Tongue (tissue), 2 donors: ENCODE results near the gene BTBD8. TPM values are rescaled to one million over a fixed set of nuclear protein-coding genes. Genes with fewer than 3 reads are reported as not detected.

Experiments used
- DNase-seq: peaks from one replicate; pipeline ENCODE4 v3.0.0-alpha.2; 2015
- total RNA-seq: library from RNA; depleted of rRNA; stranded (reverse); fragments of >200 nt; gene quantifications from one replicate; pipeline ENCODE4 v1.2.3, GENCODE V29; 2014

Gene BTBD8
- total RNA-seq, 1 donor from 2014 or later: 8.1 TPM

DNA sequence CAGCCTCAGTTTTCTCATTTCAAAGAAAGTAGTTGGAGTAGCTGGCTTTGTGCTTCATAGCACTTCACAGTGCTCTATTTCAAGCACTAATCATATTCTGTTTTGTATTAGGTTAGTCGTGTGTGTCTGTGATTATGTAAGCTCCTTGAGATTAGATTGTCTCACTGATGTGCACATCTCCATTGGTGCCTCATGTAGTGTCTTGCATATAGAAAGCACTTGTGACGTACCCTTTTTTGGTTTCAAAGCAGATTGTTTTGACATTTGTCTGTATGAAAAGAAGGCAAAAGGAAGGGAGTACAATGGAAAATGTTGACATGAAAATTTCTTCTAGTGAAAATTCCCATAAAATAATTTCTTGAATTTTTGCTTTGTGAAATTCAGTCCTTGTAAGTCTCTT is 13.9 kb downstream of the BTBD8 start:
- no peak for DNase-seq

DNA sequence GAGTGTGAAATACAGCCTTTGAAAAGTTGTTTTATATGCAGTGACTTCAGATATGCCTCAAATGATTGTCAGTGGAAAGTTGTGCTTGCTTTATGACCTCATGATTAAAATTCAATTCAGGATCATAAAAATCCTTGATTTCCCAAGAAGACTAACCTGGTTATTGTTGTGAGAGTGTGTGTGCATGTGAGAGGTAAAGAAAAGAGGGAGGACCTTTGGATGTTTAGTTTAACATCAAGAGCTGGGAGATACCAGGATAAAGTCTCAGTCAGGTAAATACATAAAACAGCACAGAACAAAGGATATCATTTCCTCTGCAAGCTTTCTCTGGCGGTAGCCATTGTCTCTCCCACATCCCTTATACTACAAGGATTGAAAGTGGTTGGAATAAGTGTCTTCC is 14.4 kb downstream of the BTBD8 start:
- no peak for DNase-seq

DNA sequence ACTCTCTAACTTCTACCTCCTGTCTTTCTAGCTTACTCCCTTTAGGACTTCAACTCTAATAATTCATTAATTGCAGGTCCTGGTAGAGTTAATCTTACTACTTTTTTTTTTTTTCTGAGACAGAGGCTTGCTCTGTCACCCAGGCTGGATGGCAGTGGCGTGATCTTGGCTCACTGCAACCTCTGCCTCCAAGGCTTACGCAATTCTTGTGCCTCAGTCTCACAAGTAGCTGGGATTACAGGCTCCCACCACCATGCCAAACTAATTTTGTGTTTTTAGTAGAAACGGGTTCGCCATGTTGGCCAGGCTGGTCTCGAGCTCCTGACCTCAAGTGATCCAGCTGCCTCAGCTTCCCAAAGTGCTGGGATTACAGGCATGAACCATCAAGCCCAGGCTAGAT is 15.7 kb downstream of the BTBD8 start:
- DNase-seq: no peak

DNA sequence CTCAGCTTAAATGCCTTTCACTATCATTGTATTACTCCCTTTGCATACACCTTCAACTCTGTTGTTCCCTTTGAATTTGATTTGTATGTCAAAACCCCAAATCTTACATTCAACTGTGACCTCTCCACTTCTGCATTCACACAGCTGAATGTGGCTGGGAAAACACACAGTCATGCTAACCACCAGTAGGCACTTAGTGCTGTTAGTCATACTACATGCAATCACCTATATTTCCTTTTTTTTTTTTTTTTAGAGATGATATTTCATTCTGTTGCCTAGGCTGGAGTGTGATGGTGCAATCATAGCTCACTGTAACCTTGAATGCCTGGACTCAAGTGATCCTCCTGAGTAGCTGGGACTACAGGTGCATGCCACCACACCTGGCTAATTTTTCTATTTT is 16.2 kb downstream of the BTBD8 start:
- DNase-seq: no peak

DNA sequence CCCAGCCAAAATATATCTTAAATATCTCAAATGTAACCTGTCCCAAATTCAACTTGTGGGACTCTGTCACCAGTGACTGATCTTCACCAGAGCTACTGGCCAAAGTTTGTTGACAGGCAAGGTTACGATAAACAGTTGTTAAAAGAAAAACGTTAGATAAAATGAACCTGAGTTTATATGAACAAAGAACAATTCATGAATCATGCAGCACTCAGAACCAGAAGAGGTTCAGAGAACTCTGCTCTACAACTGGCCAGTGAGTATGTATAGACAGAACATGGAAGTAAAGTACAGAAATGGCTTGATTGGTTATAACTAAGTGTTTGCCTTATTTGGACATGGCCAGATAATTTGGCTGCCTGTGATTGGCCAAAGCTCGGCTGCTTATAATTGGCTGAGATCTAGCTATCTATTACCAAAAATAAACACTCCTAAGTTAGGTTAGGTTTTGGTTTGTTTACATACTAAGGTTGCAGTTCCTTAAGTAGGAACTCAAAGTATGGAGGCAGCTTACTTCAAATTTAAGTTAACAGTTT is 25.5 kb downstream of the BTBD8 start:
- no peak for DNase-seq

DNA sequence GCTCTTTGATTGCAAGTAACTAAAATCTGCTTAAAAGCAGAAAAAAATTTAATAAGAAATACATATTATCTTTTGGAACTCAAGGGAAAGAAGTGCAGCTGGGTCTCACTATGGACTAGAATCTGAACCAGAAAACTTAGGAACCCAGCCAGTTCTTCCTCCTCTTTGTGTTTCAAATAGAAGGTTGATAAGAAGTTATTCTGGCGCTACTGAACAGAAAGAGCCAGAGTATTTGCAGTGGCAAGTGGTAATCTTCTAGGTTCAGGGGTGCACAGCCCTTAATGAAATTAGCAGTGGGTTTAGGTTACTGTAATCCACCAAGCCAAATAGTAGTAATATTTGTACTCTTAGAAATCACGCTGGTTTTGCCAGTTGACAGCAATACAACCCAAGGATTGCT is 28.5 kb downstream of the BTBD8 start:
- no peak for DNase-seq

DNA sequence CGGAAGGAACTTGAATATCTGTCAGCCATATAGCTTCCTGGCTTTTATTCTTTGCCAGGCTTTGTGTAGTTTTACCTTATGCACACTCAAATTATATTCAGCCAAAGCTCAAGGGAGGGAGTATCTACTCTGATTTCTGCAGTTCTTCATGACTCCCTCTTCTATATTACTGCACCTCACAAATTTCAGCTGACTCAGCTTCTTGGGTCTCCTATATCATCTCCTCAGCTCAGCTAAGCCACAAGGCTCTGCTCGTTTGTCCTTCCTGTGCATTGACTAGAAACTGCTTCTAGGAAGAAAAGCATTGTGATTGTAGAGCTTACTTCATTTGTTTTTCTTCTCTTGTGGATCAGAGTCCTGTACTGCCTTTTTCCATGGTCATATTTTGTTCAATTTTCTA is 37.4 kb downstream of the BTBD8 start:
- no peak for DNase-seq

DNA sequence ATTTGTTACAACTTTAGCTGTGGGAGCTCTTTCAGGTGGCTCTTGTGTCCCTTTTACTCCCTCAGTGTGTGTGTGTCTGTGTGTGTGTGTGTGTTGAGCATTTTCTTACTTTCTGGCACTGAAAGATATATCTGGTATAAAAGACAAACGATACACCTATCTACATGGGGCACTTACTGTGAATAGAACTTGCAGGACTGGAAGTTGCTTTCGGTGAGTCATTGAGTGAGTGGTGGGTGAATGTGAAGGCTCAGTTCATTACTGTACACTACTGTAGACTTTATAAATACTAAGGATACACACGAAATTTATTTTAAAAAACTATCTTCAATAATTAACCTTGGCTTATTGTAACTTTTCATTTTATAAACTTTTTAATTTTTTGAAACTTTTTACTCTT is 38.7 kb downstream of the BTBD8 start:
- DNase-seq: no peak

DNA sequence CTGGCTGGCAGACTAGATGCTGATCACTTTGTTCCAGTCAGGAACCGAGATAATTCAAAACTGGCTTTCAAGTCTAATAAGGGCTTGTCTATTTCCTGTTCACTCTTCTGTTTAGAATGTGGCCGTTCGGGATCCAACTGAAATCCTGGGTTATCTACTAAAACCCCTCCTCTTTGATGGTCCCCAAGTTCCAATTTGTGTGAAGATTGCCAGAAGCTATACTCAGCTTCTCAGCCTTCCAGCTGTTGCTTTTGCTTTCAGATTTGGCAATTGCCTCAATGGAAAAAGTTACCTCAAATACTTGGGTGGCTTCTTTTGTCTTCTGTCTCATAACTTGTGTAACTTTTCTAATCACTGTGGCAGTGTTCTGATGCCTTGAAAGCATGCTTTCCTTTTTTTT is 43.7 kb downstream of the BTBD8 start:
- DNase-seq: peak; percentile 20

DNA sequence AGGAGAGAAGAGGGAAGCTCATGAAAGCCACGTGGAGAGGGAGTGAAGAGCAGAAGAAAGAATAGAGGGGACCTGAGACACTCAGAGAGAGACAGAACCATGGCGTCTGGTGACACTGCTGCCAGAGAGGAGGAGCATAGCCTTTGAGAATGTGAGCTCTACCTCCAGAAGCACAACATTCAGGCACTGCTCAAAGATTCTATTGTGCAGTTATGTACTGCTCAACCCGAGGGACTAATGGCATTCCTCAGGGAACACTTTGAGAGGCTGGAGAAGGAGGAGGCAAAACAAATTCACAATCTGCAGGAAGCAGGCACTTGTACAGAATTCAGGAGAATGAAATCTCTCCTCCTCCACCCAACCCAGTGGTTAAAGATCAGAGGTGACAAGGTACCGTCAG is 45.1 kb downstream of the BTBD8 start:
- DNase-seq: no peak

DNA sequence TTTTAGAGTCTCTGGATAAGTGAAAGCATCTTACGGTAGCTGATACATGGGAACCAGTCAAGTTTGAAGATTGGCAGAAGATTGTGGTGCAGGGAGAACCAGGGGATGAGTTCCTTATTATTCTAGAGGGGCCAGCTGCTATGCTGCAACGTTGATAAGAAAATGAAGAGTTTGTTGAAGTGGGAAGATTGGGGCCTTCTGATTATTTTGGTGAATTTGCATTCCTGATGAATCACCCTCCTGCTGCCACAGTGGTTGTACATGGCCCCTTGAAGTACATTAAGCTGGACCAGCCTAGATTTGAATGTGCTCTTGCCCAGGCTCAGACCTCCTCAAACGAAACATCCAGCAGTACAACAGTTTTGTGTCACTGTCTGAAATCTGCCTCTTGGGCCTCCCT is 45.9 kb downstream of the BTBD8 start:
- DNase-seq: no peak

DNA sequence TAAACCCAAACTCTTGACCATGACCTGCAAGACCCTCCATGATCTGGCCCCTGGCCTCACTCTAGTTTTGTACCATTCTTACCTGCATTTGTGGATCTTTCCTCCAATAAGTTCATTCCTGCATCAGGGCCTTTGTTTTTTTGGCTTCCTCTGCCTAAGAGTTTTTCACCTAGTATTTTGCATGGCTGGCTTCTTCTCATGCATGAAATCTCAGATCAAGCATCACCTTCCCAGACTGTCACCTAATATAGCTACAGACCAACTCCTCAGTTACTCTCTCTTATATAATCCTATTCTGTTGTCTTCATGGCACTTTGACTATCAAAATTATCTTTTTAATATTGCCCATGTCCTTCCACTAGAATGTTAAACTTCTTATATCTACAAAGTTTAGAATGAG is 54.2 kb downstream of the BTBD8 start:
- no peak for DNase-seq

DNA sequence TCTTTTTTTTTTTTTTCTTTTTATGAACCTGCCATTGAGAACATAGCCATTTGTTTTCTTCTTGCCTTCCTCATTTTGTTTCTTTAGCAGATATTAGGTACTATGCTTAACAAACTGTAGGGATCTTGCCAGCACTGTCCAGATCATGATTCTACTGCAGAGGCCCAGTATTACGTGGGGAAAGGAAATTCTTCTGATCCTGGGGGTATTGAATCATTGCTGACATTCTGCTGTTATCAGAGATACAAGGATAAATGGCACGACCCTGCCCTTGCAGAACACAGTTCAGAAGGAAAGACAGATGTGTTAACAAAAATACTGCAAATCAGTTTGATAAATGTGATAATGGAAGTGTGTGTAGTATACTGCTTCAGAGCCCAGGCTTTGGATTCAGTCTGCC is 56.2 kb downstream of the BTBD8 start:
- DNase-seq: no peak

DNA sequence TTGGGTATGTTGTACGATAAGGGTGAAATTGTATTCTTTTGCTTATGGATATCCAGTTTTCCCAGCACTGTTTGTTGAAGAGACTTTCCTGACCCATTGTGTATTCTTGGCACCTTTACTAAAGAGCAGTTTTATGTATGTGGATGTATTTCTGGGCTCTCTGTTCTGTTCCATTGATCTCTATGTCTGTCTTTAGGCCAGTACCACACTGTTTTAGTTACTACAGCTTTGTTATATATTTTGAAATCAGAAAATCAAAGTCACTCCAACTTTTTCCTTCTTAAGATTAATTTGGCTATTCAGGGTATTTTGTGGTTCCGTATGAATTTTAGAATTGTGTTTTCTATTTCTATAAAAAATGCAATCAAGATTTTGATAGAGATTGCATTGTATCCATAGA is 74.8 kb downstream of the BTBD8 start:
- no peak for DNase-seq

DNA sequence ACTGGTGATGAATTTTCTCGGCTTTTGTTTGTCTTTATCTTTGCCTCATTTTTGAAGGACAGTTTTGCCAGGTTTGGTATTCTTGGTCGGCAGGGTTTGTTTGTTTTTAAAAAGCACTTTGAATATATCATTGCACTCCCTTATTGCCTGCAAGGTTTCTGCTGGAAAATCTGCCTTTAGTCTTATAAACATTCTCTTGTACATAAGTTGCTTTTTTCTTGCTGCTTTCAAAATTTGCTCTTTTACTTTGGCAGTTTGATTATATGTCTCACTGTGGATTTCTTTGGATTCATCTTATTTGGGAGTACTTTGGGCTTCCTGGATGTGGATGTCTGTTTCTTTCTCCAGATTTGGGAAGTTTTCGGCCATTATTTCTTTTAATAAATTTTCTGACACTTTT is 79.4 kb downstream of the BTBD8 start:
- no peak for DNase-seq

DNA sequence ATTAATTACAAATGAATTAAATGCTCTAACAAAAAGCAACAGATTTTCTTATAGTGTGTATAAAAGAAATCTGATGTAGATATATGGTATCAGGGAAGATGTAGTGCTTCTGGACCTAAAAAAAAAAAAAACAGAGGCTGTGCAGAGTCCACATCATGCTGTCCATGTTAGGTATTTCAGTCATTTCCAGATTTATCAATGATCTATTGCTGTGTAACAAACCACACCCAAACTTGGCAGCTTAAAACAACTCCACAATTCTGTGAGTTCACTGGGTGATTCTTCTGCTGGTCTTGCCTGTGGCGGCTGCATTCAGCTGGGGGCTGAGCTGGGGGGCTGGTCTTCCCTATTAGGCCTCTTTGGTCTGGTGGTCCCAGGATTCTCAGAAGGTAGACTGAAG is 85.2 kb downstream of the BTBD8 start:
- DNase-seq: no peak

DNA sequence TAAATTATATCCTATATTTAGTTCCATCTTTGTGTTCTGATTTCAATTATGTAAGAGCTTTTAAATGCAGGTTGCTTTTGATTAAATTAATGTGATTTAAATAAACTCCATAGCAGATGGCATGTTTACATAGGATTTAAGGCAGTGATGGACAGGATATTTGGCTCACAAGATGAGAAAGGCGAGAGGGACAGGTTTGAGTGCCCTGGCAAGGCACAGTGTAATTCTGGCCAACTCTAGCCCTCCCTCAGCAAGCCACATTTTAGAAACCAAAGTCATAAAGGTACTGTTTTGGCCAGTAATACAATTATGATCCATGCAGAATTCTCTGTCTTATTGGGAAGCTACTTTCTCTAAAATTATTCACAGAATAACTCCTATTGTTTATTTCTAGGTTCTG is 87.0 kb downstream of the BTBD8 start:
- no peak for DNase-seq

DNA sequence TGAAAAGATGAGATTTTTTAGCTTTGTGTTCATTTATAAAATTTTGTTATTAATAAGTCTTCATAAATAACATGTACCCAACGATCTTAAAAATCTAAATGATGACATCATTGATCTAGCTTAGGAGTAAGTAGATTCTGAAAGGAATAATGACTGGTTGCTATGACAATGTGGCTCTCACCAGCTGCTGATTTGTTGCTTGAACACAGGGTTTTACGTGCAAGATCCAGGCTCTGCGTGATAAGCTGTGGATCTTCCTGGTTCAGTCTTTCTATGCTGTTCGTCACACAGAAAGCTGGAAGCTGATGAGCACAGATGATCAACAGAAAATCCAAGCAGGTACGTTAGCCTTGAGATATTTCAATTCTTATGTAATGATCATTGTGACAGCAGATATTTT is 88.5 kb downstream of the BTBD8 start:
- peak; percentile 14 for DNase-seq

DNA sequence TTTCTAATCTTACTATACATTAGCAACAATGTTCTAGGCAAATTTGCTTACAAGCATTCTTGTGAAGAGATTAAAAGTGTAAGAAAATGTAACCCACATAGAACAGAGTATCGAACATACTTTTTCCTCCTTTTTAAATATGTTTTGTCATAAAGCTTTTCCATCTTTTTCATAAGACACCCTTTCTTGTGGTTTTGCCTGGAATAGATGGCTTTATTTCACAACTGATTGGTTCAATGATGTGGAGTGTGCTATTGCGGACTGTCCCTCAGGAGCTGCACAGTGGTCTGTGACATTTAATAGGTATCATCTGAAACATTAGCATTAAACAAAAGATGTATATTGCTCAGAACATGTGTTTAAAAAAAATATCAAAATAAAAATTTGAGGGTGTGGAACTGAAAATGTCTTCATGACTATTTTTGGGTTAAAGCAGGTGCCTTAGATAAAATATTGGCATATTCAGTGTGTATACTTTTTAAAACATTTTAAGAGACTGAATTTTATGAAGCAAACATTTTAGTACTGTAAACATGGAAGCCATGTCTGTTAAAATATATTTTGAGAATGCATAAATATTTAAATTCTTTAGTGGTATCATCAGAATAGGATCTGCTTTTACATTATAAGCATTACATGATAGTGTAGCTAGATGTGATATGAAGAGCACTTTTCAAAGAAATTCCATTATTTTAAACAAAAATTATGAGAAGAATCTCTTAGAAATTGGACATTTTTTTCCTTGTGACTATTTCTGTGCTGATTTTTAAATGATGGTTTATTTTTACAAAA is 89.3 kb downstream of the BTBD8 start:
- DNase-seq: no peak

DNA sequence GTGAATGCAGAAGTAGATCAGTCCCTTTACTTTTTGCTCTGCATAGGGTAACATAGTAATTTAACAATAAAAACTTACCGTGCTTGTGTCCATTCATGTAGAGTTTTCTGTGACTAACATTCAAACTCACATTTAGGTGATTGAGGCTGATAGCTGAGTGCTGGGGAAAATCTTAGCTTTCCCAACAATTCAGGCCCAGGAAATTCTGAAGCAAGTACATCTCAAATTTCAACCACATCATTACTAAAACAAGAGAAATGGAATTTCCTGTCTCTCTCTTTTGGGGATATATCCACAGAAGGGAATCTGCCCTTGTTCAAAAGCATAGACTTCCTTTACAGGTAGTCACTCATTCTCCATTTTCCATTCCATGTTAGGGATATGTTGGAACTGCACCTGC is 104.5 kb downstream of the BTBD8 start:
- DNase-seq: no peak

DNA sequence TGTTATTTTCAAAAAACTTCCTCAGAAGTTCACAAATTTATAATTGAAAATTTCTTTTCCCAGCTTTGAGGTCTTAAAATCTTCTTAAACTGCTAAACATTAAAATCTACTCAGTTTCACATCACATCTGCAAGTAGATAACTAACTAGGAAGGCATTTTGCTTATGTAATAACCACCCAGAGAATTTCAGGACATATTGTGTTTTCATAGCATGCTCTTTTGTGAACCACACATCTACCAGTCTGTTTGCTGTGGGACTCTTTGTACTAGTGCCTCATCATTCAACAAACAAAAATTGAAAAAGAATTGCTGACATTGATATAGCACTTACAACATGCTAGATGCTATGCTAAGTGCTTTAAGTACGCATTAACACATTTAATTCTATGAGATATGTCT is 105.9 kb downstream of the BTBD8 start:
- no peak for DNase-seq

DNA sequence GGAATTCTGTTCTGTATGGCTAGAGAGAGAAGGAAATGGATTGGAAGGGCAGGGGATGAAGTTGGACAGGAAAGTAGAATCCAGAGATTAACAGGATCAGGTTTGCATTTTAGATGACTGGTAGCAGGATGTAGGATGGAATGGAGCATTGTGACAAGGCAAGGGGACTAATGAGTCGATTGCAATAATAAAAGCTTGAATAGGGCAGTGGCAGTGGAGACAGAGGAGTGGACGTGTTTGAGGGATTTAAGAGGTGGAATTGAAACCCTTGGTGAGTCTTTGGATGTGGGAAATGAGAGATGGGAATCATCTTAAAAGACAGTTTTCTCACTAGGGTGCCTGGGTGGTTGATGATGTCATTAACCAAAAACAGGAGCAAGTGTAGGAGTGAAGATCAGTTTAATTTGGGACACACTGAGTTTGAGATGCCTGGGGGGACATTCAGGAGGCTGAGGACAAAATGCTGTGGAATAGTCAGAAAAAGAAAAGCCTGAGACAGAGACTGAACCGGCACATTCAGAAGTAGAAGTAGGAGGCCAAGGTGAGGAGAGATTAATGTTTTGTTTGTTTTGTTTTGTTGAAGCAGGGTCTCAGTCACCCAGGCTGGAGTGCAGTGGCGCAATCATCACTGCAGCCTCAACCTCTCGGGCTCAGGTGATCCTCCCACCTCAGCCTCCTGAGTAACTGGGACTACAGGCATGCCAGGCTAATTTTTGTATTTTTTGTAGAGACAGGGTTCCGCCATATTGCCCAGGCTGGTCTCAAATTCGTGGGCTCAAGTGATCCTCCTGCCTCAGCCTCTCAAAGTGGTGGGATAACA is 108.5 kb downstream of the BTBD8 start:
- DNase-seq: no peak

DNA sequence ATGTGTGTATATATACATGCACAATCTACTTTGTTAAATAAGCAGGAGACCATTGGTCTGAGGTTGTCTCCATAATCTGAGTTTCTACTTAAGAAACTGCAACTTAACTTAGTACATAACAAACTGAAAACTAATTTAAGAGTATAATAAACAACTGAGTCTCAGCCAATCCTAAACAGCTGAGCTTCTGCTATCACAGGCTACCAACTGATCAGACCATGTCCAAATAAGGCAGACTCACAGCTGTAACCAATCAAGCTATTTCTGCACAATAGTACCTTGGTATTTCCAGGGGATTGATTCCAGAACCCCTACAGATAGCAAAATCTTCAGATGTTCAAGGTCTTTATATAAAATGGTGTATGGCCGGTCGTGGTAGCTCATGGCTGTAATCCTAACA is 111.6 kb downstream of the BTBD8 start:
- DNase-seq: no peak

DNA sequence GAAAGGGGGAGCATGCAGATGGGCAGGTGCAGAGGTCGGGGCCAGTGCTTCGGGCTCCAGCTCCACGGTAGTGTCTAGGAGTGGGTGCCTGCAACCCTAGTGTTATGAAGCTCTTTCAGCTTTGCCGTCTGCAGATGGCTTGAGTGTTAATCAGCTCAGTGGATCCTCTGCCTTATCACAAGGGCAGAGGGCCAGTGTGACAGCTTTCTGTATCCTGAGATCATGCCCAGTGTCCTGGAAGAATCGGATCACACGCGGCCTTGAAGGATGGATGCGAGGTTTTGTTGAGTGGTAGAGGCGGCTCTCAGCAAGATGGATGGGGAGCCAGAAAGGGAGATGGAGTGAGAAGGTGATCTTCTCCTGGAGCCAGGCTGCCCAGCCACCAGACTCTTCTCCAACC is 112.1 kb downstream of the BTBD8 start:
- DNase-seq: no peak
